GM18520 (cell line): Measurements from ENCODE around the gene TP53BP1.
A peak's percentile ranks its signal among the peaks of the same experiment; 100 is the strongest.

Experiments used
- ATAC-seq: cut with Tn5 transposase; IDR thresholded peaks from one replicate; pipeline ENCODE4 v1.9.1; 2021; ENCODE audit not compliant: unreplicated experiment

TP53BP1 gene

GRCh38 chr15:43518197-43518761 is 25.3 kb upstream of the TP53BP1 start:
- no peak for ATAC-seq

- ATAC-seq: no peak
Measured at GRCh38 chr15:43517354-43518196, 24.6 kb upstream of the TP53BP1 start, which contains the start of gene MAP1A. Gene MAP1A (plus strand): TSS chr15:43517608. CDS start chr15:43521474, 3,866 bp downstream.

DNA sequence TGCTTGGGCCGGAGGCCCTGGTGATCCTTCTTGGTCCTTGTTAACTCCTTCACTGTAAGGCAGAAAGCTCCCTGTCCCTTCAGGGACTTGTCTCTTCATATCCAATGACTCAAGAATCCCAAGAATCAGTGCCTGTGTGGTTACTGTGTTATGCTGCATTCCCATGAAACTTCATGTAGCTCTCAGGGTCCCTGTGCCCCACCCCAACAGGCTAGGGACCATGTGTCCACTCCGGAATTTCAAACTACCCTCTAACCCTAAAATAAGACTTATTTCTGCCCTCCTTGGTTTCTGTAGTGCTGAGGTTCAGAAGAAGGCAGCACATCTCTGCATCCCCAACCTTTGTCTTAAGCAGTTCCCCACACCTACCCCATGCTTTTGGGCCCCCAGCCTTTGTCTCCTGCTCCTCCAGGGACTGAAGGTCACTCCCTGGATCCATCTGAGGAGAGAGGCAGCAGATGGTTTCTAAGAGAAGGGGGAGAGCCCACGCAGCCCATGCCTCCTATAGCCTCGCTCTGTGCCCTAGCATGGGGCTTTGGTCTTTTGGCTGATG is 23.9 kb upstream of the TP53BP1 start:
- no peak for ATAC-seq

GRCh38 chr15:43516185-43516584 is 23.2 kb upstream of the TP53BP1 start:
- ATAC-seq: no peak

- ATAC-seq: no peak
Measured at GRCh38 chr15:43515741-43516140, 22.8 kb upstream of the TP53BP1 start.

- ATAC-seq: no peak
Measured at GRCh38 chr15:43514241-43515057, 21.5 kb upstream of the TP53BP1 start.

DNA sequence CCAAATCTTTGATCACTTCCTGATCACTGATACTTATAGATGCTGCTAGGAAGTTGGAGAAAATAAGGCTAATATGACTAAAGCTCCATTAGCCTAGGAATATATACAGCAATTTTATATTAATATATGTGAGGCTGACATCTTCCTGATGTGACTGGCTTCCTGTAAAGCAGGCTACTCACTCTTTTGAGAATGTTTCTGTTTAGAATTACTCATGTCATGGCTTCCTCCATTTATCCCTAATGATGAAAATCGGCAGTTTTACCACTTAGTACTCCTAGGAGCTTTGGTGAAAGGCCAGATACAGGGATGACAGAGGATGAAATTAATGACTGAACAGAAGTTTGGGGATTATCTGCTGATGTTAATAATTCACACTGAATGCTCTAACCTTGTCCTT is 20.6 kb upstream of the TP53BP1 start:
- no peak for ATAC-seq

DNA sequence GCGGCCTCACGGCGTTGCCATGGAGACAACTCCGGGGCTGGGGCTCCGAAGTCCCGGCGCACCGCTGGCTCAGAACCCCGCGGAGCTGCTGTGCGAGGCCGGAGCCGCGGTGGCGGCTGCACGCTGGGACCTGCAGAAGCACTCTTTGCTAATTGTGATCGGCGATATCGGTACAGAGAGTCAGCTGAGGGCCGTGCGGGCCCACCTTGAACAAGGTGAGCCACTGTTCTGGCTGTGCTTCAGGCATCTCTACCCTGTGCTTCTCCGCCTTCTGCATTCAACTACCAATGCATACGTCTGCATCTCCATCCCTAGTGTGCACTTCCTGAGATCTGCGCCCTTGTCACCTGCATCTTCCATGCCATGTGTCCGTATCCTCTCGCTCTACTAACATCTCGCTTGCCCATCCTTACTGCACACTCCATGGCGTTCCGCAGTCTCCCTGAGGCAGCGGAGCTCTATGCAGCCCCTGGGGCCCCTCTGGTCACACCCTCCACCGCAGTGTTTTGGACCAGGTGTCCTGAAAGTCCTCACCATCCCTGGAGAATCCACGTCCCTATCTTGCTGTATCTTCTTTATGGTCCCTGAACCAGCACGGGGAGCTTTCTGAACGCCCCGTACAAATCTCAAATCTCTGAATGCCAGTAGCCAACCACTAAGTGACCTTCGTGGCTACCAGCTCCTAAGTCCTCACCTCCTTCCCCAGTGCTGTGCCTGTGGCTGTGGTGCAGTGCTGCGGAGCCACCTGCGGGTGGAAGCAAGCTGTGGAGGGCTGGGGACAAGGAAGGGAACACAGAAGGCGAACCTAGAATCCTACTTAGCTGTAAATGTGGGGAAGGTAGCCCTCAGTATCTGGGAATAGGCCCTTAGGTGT is 18.3 kb upstream of the TP53BP1 start:
- no peak for ATAC-seq

GRCh38 chr15:43510200-43511011 is 17.4 kb upstream of the TP53BP1 start:
- ATAC-seq: peak; percentile 95

GRCh38 chr15:43509660-43510199 is 16.8 kb upstream of the TP53BP1 start:
- no peak for ATAC-seq

DNA sequence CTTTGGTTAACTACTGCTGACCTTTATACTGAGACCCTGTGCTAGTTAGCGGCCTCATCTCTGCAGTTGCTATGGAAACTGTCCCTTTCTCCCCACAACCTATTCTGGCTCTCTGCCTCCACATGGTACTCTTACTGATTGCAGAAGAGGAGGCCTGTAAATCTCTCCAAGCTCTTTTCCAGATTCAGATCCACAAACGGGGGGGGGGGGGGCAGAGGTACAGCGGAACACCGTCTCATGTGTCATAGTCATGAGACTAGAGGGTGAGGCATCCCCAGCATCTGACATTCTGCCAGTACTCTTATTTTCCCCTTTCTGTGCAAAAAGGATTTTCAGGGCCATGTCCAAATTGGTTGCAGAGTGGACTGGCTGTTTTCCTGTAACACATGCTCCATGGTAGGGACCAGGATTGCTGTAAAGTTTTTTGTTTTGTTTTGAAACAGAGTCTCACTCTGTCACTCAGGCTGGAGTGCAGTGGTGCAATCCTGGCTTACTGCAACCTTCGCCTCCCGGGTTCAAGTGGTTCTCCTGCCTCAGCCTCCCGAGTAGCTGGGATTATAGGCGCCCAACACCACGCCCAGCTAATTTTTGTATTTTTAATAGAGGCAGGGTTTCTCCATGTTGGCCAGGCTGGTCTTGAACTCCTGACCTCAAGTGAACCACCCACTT is 16.2 kb upstream of the TP53BP1 start:
- ATAC-seq: no peak

DNA sequence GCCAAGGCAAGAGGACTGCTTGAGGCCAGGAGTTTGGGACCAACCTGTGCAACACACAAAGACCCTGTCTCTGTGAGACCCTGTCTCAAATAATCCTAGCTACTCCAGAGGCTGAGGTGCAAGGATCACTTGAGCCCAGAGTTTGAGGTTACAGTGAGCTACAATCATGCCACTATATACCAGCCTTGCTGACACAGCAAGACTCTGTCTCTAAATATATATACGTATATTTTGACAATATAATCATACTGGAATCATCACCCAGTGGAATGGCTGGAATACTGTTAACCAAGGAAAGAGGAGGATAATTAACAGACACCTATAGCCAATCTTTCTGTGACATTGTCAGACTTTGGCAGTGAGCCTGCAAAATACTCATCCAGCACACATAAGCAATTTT is 15.5 kb upstream of the TP53BP1 start:
- ATAC-seq: no peak

- no peak for ATAC-seq
Measured at GRCh38 chr15:43505738-43506137, 12.8 kb upstream of the TP53BP1 start.

DNA sequence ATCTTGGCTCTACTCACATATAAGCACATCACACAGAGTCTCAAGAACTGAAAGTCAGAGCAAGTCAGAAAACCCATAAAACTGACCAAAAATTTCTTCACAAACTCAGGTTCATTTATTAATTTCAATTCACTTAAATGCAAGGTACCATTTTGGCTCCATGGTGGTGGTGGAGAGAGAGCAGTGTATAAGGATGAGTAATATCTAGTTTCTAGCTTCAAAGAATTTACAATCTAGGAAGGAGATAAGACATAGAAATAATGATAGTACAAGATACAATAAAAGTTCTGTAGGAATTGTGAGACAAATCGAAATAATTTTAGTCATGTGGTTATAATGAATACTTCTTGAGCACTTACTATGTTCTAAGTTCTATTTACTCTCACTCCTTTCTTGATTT is 6.7 kb upstream of the TP53BP1 start:
- ATAC-seq: no peak

GRCh38 chr15:43498990-43499389 is 6.0 kb upstream of the TP53BP1 start:
- no peak for ATAC-seq

DNA sequence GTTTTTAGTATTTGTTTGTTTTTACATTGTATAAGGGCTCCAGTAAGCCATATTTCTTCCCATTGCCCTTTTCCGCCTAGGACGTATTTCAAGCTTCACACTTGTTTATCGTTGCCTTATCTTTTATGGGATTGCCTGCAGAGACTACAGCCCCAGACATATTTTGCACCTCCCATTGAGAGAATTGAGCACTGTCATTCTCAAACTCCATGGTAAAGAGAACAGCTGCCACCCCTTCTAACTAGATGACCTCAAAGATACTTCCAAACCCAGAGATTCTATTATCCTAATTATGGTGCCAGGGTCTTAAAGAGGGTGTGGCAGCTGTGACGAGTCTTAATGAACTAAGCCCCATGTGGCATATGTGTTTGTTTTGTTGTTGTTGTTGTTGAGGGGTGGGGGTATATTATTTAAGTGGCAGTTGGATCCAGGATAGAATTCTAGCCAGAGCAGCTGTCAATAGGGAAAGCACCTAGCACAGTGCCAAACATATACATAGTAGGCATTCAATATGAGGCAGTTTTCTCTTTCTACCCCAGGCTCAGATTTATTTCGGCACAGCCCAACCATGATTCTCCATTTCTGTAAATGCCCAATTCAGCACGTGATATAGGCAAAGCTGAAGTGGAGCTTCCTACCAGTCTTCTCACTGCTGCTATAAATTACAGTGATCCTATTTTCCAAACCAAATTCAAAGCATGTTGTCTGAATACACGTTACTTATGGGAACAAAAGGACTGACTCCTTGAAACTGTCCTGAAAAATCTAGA is 932 bp upstream of the TP53BP1 start:
- no peak for ATAC-seq

DNA sequence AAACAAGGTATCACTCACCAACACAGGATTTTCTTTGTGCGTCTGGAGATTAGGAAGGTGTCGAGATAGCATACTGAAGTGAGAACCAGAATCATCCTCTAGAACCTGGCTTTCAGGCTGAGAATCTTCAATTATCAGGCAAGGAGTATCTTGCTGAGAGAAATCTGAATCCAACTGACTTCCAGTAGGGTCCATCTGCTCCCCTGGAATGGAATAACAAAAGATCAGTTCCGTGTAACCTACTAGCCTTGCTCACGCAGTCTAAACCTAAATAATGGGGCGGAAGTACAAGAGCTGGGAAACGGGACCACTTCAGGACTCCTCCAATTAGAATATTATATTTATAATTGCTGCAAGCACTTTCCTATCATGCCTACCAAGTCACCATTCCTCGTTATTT is 690 bp downstream of the TP53BP1 start:
- no peak for ATAC-seq

- no peak for ATAC-seq
Measured at GRCh38 chr15:43489191-43489590, 3.8 kb downstream of the TP53BP1 start.
